Stimulated activated CD8-positive, alpha-beta memory T cell treated with anti-CD3 and anti-CD28 coated beads, Interleukin-12 subunit alpha, Interleukin-12 subunit beta, amount 100 ng/mL, for 24 hours (primary cell): Measurements from ENCODE around the gene PCDHB12.
"Not testable (repeated sequence)": the region's sequence is repeated elsewhere in the genome, so short reads cannot be mapped to it uniquely, and the experiment has no call there.

Source experiments
- DNase-seq: peaks from one replicate; pipeline ENCODE4 v3.0.0-alpha.2; 2020; ENCODE audit errors: extremely low read depth

Gene PCDHB12

DNA sequence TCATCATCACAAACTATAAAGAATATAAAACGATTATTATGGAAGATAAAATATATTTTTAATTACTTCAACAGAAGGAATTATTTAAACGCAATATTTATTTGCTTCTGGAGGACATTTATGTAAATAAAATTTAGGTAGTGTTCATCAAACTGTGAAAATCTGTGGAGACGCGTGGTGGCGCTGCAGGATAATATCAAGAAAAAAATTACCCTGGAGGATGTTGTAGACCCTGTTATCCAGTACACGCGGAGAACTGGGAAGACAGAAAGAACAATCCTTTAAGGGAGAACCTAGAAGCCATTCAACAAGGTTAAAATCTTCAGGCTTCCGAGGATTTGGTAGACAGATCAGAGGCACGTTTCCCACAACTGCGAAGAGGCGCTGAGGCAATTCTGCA, at the start of gene PCDHB12:
Gene PCDHB12, plus strand, starts transcription at position 242 of the 400 bp plus-strand sequence. CDS start 189 bp downstream, outside the sequence.
- no peak for DNase-seq

GRCh38 chr5:141172381-141173204, 35.9 kb upstream of the PCDHB12 start, which contains the start of gene PCDHB7:
PCDHB7 (plus strand) TSS chr5:141172644; CDS start chr5:141172836, 192 bp downstream.
- DNase-seq: no peak

DNA sequence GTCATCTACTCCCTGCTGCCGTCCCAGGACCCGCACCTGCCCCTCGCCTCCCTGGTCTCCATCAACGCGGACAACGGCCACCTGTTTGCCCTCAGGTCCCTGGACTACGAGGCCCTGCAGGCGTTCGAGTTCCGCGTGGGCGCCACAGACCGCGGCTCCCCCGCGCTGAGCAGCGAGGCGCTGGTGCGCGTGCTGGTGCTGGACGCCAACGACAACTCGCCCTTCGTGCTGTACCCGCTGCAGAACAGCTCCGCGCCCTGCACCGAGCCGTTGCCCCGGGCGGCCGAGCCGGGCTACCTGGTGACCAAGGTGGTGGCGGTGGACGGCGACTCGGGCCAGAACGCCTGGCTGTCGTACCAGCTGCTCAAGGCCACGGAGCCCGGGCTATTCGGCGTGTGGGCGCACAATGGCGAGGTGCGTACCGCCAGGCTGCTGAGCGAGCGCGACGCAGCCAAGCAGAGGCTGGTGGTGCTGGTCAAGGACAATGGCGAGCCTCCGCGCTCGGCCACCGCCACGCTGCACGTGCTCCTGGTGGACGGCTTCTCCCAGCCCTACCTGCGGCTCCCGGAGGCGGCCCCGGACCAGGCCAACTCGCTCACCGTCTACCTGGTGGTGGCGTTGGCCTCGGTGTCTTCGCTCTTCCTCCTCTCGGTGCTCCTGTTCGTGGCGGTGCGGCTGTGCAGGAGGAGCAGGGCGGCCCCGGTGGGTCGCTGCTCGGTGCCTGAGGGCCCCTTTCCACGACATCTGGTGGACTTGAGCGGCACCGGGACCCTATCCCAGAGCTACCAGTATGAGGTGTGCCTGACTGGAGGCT, 34.0 kb upstream of the PCDHB12 start:
- not testable (repeated sequence) for DNase-seq

GRCh38 chr5:141175933-141176332, 32.6 kb upstream of the PCDHB12 start:
- DNase-seq: no peak

GRCh38 chr5:141177577-141178191, 30.8 kb upstream of the PCDHB12 start, which contains the start of gene PCDHB8:
PCDHB8 (plus strand) TSS chr5:141177790; CDS start chr5:141178035, 245 bp downstream.
- not testable (repeated sequence) for DNase-seq

- not testable (repeated sequence) for DNase-seq
Observed at GRCh38 chr5:141179371-141179770, 29.1 kb upstream of the PCDHB12 start.

DNA sequence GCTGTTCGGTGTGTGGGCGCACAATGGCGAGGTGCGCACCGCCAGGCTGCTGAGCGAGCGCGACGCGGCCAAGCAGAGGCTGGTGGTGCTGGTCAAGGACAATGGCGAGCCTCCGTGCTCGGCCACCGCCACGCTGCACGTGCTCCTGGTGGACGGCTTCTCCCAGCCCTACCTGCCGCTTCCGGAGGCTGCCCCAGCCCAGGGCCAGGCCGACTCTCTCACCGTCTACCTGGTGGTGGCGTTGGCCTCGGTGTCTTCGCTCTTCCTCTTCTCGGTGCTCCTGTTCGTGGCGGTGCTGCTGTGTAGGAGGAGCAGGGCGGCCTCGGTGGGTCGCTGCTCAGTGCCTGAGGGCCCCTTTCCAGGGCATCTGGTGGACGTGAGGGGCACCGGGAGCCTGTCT, 28.6 kb upstream of the PCDHB12 start:
- DNase-seq: not testable (repeated sequence)

GRCh38 chr5:141180313-141180712, 28.2 kb upstream of the PCDHB12 start:
- DNase-seq: no peak

GRCh38 chr5:141182248-141182647, 26.3 kb upstream of the PCDHB12 start, which contains the start of gene PCDHB16:
PCDHB16 (plus strand) TSS chr5:141182387; CDS start chr5:141182560, 173 bp downstream.
- DNase-seq: no peak

DNA sequence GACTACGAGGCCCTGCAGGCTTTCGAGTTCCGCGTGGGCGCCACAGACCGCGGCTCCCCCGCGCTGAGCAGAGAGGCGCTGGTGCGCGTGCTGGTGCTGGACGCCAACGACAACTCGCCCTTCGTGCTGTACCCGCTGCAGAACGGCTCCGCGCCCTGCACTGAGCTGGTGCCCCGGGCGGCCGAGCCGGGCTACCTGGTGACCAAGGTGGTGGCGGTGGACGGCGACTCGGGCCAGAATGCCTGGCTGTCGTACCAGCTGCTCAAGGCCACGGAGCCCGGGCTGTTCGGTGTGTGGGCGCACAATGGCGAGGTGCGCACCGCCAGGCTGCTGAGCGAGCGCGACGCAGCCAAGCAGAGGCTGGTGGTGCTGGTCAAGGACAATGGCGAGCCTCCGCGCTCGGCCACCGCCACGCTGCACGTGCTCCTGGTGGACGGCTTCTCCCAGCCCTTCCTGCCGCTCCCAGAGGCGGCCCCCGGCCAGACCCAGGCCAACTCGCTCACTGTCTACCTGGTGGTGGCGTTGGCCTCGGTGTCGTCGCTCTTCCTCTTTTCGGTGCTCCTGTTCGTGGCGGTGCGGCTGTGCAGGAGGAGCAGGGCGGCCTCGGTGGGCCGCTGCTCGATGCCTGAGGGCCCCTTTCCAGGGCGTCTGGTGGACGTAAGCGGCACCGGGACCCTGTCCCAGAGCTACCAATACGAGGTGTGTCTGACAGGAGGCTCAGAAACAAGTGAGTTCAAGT, 24.2 kb upstream of the PCDHB12 start:
- DNase-seq: not testable (repeated sequence)

GRCh38 chr5:141186897-141187512, 21.5 kb upstream of the PCDHB12 start, which contains the start of gene PCDHB9:
PCDHB9 (plus strand) TSS chr5:141187161; CDS start chr5:141187319, 158 bp downstream.
- no peak for DNase-seq

GRCh38 chr5:141188682-141189081, 19.8 kb upstream of the PCDHB12 start:
- DNase-seq: not testable (repeated sequence)

GRCh38 chr5:141189131-141189530, 19.4 kb upstream of the PCDHB12 start:
- DNase-seq: not testable (repeated sequence)

DNA sequence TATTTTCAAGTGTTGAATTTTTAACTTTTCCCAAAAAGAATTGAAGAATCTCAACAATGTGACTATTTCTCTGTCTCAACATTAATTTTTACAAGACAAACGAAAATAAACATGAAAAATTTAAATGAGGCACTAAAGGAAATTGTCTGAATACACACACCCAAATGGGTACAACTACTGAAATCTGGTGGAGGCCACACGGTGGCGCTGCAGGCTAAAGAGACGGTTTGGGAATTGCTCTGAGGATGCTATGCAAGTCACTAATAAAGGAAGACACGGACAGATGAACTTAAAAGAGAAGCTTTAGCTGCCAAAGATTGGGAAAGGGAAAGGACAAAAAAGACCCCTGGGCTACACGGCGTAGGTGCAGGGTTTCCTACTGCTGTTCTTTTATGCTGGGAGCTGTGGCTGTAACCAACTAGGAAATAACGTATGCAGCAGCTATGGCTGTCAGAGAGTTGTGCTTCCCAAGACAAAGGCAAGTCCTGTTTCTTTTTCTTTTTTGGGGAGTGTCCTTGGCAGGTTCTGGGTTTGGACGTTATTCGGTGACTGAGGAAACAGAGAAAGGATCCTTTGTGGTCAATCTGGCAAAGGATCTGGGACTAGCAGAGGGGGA, 16.3 kb upstream of the PCDHB12 start, which contains the start of gene PCDHB10:
Gene PCDHB10, plus strand, starts transcription at position 244 of the 616 bp plus-strand sequence. Its CDS starts 200 bp downstream, at position 444.
- no peak for DNase-seq

DNA sequence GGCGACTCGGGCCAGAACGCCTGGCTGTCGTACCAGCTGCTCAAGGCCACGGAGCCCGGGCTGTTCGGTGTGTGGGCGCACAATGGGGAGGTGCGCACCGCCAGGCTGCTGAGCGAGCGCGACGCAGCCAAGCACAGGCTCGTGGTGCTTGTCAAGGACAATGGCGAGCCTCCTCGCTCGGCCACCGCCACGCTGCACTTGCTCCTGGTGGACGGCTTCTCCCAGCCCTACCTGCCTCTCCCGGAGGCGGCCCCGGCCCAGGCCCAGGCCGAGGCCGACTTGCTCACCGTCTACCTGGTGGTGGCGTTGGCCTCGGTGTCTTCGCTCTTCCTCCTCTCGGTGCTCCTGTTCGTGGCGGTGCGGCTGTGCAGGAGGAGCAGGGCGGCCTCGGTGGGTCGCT, 14.2 kb upstream of the PCDHB12 start:
- DNase-seq: not testable (repeated sequence)

DNA sequence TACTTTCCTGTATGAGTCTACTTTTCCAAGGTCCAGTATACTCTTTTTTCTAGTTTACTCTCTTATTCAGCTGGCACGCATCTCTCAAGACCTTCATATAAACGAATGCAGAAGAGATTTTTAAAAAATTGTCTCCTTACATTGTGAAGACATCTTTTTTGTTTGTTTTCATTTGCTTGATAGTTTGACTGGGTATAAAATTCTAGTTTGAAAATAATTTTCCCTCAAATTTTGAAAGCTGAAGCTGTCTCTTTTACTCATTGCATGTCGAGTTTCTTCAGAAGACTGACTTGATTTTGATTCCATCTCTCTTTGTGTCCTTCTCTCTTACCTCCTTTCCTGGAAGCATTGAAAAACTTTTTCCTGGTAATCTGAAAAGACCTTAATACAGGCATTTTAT, 12.2 kb upstream of the PCDHB12 start:
- DNase-seq: no peak

DNA sequence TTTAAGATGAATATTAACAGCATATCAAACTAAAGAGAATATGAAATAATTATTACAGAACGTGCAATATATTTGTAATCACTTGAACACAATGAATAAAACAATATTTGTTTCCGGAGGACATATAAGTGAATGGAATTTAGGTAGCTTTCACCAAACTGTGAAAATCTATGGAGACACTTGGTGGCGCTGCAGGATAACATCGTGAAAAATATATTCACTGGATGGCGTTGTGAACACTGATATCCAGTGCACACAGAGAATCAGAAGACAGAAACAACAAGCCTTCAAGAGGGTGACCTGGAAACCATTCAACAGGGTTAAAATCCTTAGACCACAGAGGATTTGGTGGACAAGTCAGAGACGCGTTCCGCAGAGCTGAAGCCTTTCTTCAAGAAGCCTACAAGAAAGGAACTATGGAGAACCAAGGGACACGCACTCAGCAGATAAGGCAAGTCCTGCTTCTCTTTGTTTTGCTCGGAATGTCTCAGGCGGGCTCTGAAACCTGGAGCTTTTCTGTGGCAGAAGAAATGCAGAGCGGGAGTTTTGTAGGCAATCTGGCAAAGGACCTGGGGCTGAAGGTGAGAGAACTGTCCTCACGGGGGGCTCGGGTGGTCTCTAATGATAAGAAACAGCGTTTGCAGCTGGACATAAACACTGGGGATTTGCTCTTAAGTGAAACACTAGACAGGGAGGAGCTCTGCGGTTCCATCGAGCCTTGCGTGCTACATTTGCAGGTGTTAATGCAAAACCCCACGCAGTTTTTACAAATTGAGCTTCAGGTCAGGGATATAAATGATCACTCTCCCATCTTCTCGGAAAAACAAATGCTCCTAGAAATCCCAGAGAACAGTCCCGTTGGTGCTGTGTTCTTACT, 8.9 kb upstream of the PCDHB12 start, which contains the start of gene PCDHB11:
Gene PCDHB11, plus strand, starts transcription at position 269 of the 877 bp plus-strand sequence. Its CDS starts 148 bp downstream, at position 417.
- DNase-seq: no peak

- DNase-seq: not testable (repeated sequence)
Observed at GRCh38 chr5:141201126-141201525, 7.4 kb upstream of the PCDHB12 start.

- DNase-seq: not testable (repeated sequence)
Observed at GRCh38 chr5:141201646-141202045, 6.9 kb upstream of the PCDHB12 start.
